WI38 (cell line): ENCODE measurements around the gene BRD2.

ENCODE experiments used
- H3K4me3 ChIP-seq: 2 replicates; pipeline ENCODE4 v1.5.1; 2011; ENCODE audit warnings: low read depth, mild to moderate bottlenecking, control low read depth, low read length
- CTCF ChIP-seq: IDR thresholded peaks from 2 replicates; pipeline ENCODE4 v1.5.1; 2012; ENCODE audit warnings: low read depth, mild to moderate bottlenecking, control low read depth, low read length

BRD2 gene

GRCh38 chr6:32969685-32970412 lies 1.5 kb downstream of the BRD2 start:
- peak overlapping the region; percentile 87 for H3K4me3 ChIP-seq
- no peak for TF ChIP-seq CTCF

GRCh38 chr6:32970413-32971241 lies 2.2 kb downstream of the BRD2 start:
- TF ChIP-seq CTCF = no peak
- H3K4me3 ChIP-seq = peak overlapping the region; percentile 87

GRCh38 chr6:32971242-32971580 lies 2.8 kb downstream of the BRD2 start:
- H3K4me3 ChIP-seq = peak overlapping the region; percentile 87
- no peak for TF ChIP-seq CTCF

- TF ChIP-seq CTCF = 0 out of 2 replicates have a peak, but pooled peaks have one; percentile 8
- H3K4me3 ChIP-seq = peak overlapping the region; percentile 87
Measured at GRCh38 chr6:32971581-32972352, 3.4 kb downstream of the BRD2 start.

GRCh38 chr6:32972353-32973143 lies 4.2 kb downstream of the BRD2 start:
- peak overlapping the region; percentile 64 for H3K4me3 ChIP-seq
- TF ChIP-seq CTCF = no peak

GRCh38 chr6:32973144-32974015 lies 5.0 kb downstream of the BRD2 start:
- no peak for TF ChIP-seq CTCF
- H3K4me3 ChIP-seq = peak overlapping the region; percentile 64
